Natural killer cell treated with Interleukin-12 subunit alpha and Interleukin-12 subunit beta and Interleukin-15 and Interleukin-18, amount 100 ng/mL, for 72 hours (primary cell): ENCODE measurements around the gene PTK6. TPM values are rescaled to one million over a fixed set of nuclear protein-coding genes. Genes with fewer than 3 reads are reported as not detected.
"Not testable (repeated sequence)": the region's sequence is repeated elsewhere in the genome, so short reads cannot be mapped to it uniquely, and the experiment has no call there.

Experiments
- ATAC-seq, 2 donors: fragments of 150-1000 bp; cut with Tn5 transposase in 1 of 2; sonication (Bioruptor Pico), chemical (Tn5 transposase) in 1 of 2; 2 replicates each; pipeline ENCODE4 v1.10.0; 2021
- DNase-seq: peaks from one replicate; pipeline ENCODE4 v3.0.0; 2022; ENCODE audit warnings: low spot score
- H3K27ac Mint-ChIP-seq, 2 donors: 1 replicate in 1 of 2; 2 replicates in 1 of 2; pipeline ENCODE4 v1.8.0; 2022; ENCODE audit warnings: mixed read lengths in 2 of 2, mild to moderate bottlenecking in 1 of 2, moderate library complexity in 1 of 2
- H3K27me3 Mint-ChIP-seq, 2 donors: 1 replicate in 1 of 2; 2 replicates in 1 of 2; pipeline ENCODE4 v1.8.0; 2022; ENCODE audit warnings: mixed read lengths in 2 of 2
- H3K36me3 Mint-ChIP-seq: one replicate; pipeline ENCODE4 v1.8.0; 2022; ENCODE audit warnings: mixed read lengths
- H3K4me1 Mint-ChIP-seq, 2 donors: 1 replicate in 1 of 2; 2 replicates in 1 of 2; pipeline ENCODE4 v1.8.0; 2022; ENCODE audit warnings: low read depth in 2 of 2, mixed read lengths in 2 of 2, mild to moderate bottlenecking in 1 of 2
- H3K4me3 Mint-ChIP-seq: one replicate; pipeline ENCODE4 v1.8.0; 2022; ENCODE audit warnings: mixed read lengths
- H3K9me3 Mint-ChIP-seq: 2 replicates; pipeline ENCODE4 v1.8.0; 2022; ENCODE audit warnings: mixed read lengths
- total RNA-seq, 2 donors: library from RNA; stranded (reverse); gene quantifications; one replicate each; pipeline ENCODE4 v1.2.3, GENCODE V29; 2022

The PTK6 gene
- total RNA-seq, 2 donors from 2014 or later: 0.19 TPM; not detected in 1

DNA sequence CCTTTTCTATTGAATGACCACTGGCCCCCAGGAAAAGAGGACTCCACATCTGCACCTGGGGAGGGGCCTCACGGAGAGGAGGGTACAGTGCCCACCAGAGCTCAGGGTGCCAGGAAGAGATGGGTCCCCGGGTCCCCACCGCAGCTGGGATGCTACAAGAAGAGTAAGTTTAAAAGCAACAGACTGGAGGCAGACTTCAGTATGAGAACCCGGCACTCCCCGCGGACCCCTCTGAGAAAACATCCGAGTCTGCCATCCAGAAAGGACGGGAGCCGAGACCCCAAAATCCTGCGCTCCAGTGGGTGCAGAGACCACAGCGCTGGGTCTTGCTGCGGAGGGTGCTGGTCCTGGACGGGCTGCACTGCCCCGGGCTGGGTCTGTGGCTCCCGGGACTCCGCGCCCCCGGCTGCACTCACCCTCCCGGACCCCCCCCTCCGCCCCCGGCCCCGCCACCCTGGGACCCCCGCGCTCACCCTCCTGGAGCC lies 36.5 kb upstream of the PTK6 start:
- peak; percentile 54 to 68 for ATAC-seq

DNA sequence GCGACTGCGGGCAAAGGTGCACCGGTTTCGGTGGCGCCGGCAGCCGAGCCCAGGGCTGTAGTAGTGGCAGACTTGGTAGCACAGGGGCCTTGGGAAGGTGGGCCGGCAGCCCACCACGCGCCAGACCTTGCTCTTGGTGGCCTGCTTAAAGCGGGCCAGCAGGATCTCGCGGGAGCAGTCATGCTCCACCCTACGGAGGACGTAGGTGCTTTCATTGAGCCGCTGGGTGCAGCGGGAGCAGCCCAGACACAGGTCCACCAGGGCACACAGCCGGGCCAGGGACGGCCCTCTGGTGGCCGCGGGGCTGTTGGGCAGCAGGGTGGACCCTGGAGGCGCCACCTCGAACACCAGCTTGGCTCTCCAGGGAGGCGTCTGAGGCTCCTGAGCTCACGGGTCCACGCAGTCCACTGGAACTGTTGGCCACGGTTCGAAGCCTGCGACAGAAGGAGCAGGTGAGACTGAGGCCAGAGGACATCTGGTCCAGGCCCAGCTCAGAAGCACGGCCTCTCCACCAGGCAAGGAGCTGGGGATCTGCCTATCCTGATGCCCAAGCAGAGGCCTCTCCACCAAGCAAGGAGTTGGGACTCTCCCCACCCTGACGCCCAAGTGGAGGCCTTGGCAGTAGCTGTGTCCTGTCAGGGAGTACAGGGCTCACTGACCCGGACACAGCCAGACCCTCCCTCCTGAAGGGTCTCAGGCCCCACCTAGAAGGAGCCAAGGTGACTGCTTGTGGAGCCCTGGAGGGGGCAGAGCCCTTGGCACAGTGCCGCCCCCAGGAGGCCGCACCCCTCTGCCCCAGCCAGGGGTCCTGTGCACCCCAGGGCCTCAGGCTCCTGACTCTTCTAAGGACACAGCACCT lies 35.8 kb upstream of the PTK6 start:
- H3K27ac Mint-ChIP-seq: peak overlapping the region in 1 of 2 donors; percentile 62
- ATAC-seq (no peak), DNase-seq (no peak)
- no peaks in the 10 kb centered on the region for H3K36me3 Mint-ChIP-seq
- H3K27me3 Mint-ChIP-seq: peaks cover 3 to 6% of the 10 kb centered on the region in 2 donors
- H3K9me3 Mint-ChIP-seq: no peaks in the 10 kb centered on the region
- H3K4me1 Mint-ChIP-seq: peaks cover 7 to 12% of the 10 kb centered on the region in 2 donors
- peak overlapping the region; percentile 81 for H3K4me3 Mint-ChIP-seq

More for the DNA sequence above, 36.5 kb upstream of the PTK6 start:
- Mint-ChIP-seq H3K27ac (peak overlapping the region in 1 of 2 donors; percentile 62), H3K4me1 (peaks cover 4 to 10% of the 10 kb centered on the region in 2 donors), H3K27me3 (peaks cover 3 to 6% of the 10 kb centered on the region in 2 donors), H3K9me3 (no peaks in the 10 kb centered on the region), H3K4me3 (peak overlapping the region; percentile 81), H3K36me3 (no peaks in the 10 kb centered on the region)
- DNase-seq: no peak

DNA sequence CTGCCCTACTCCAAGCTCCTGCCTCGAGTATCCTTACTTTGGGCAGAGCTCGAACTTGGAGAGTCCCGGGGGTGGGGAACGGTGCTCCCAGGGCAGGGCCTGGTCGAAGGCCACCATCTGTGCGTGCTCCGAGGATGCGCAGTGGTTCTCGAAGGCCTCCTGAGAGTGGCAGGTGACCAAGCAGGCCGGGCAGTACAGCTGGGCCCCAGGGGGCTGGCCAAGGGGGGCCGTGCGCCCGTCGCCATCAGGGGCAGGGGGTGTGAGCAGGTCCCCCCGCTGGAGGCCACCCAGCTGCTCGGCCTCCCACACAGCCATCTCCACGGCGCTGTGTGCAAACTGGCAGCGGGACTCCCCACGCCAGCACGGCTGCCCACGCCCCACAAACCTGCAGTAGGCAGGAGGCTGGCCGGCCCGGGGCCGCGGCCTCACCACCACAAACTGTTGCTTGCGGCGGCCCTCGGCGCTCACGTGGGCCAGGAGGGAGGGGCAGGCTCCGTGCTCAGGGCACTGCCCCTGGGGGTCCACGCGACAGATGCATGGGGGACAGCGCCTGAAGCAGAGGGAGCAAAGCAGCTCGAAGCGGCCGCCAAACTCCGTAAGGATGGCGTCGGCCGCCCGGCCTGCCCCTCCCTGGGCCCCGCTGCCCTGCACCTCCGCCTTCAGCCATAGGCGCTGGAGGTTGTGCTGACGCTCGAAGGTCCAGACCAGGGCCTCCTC lies 35.1 kb upstream of the PTK6 start:
- Mint-ChIP-seq H3K4me3 (no peak overlapping the region), H3K27me3 (peaks cover 3 to 6% of the 10 kb centered on the region in 2 donors), H3K27ac (no peak overlapping the region), H3K9me3 (no peaks in the 10 kb centered on the region), H3K36me3 (no peaks in the 10 kb centered on the region), H3K4me1 (peaks cover 15 to 20% of the 10 kb centered on the region in 2 donors)
- DNase-seq (peak; percentile 53), ATAC-seq (no peak)

DNA sequence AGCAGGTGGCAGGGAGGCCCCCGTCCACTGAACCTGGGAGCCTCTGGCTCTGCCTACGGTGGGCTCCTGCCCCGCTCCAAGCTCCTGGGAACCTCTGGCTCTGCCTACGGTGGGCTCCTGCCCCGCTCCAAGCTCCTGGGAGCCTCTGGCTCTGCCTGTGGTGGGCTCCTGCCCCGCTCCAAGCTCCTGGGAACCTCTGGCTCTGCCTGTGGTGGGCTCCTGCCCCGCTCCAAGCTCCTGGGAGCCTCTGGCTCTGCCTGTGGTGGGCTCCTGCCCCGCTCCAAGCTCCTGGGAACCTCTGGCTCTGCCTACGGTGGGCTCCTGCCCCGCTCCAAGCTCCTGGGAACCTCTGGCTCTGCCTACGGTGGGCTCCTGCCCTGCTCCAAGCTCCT lies 33.9 kb upstream of the PTK6 start:
- peaks cover 19 to 22% of the 10 kb centered on the region in 2 donors for H3K4me1 Mint-ChIP-seq
- H3K9me3 Mint-ChIP-seq, H3K36me3 Mint-ChIP-seq, H3K27ac Mint-ChIP-seq, H3K4me3 Mint-ChIP-seq, DNase-seq, ATAC-seq, H3K27me3 Mint-ChIP-seq: not testable (repeated sequence)

DNA sequence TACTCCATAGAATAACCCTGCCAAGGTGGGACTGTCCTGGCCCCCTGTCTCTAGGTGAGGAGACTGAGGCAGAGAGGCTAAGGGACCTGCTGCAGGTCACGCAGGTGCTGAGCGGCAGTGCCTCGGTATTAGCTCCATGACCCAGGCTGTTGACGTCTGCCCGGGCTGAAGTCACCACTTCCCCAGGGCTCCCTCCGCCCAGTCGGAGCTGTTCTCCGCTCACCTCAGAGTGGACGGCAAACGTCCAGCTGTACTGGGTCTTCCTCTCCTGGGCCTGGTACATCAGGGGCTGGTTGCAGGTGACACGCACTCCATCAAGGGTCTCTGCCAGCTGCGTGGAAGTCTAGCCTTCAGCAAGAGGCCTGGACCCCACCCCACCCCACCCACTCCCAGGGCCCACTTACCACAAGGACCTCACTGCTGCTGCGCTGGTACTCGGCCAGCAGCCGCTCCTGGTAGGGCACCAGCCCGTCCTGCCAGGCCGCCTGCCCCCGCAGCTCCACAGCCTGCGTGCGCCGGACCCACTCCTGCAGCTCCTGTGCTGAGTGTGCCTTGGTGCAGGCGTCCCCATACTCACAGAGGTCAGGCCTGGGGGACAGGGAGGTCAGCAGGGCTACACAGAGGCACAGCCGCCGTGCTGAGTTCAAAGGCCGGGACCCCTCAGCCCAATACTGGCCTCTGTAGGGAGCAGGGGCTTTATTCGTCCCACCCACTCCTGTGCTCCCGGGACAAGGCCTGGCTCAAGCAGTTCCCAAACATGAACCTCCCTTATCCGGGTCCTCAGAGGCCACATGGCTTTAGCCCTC lies 33.3 kb upstream of the PTK6 start:
- DNase-seq: no peak
- no peaks in the 10 kb centered on the region for H3K27me3 Mint-ChIP-seq
- peaks cover 19 to 22% of the 10 kb centered on the region in 2 donors for H3K4me1 Mint-ChIP-seq
- no peaks in the 10 kb centered on the region for H3K9me3 Mint-ChIP-seq
- H3K36me3 Mint-ChIP-seq: no peaks in the 10 kb centered on the region
- ATAC-seq: no peak
- H3K4me3 Mint-ChIP-seq: no peak overlapping the region
- H3K27ac Mint-ChIP-seq: no peak overlapping the region

DNA sequence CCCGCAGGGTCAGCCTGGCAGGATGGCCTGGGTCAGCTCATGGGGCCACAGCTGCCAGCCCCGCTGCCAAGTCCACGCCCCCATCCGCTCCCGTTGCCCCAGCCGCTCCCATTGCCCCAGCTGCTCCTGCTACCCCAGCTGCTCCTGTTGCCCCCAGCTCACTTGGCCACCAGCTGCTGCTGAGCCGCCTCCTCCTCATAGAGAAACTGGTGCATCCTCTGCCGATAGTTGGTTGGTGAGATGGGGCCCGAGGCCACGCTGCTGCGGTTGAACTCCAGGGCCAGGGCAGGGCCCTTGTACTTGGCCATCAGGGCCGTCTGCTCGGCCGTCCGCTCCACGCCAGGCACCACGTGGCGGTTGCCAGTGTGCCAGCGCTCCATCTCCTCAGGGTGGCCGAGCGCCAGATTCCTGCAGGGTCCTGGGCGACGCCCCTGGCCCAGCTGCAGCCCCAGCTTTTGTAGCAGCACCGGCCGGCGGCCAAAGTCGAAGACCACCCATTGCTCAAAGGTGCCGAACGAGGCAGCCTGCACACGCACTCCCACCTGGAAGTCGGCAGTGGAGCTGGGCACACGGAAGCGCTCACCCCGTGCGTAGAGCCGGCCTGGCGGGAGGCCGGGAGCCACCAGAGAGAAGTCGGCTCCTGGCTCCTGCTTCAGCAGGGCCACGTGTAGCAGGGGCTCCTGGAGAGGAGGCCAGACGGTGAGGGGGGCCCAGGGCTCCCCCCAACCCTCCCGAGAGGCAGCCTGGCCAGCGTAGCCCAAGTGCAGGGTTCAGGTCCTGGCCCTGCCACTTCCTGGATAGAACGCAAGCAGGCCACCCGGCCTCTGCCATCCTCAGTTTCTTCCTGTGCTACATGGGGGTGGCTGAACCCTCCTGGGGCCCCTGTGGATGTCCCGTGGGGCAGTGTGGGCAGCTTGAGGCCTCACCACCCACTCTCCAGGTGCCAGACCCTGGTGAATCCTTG lies 32.1 kb upstream of the PTK6 start:
- H3K36me3 Mint-ChIP-seq: no peaks in the 10 kb centered on the region
- DNase-seq: no peak
- H3K27ac Mint-ChIP-seq: no peak overlapping the region
- peak overlapping the region; percentile 32 for H3K4me3 Mint-ChIP-seq
- no peaks in the 10 kb centered on the region for H3K9me3 Mint-ChIP-seq
- no peak for ATAC-seq
- H3K27me3 Mint-ChIP-seq: no peaks in the 10 kb centered on the region
- H3K4me1 Mint-ChIP-seq: peaks cover 19 to 22% of the 10 kb centered on the region in 2 donors

DNA sequence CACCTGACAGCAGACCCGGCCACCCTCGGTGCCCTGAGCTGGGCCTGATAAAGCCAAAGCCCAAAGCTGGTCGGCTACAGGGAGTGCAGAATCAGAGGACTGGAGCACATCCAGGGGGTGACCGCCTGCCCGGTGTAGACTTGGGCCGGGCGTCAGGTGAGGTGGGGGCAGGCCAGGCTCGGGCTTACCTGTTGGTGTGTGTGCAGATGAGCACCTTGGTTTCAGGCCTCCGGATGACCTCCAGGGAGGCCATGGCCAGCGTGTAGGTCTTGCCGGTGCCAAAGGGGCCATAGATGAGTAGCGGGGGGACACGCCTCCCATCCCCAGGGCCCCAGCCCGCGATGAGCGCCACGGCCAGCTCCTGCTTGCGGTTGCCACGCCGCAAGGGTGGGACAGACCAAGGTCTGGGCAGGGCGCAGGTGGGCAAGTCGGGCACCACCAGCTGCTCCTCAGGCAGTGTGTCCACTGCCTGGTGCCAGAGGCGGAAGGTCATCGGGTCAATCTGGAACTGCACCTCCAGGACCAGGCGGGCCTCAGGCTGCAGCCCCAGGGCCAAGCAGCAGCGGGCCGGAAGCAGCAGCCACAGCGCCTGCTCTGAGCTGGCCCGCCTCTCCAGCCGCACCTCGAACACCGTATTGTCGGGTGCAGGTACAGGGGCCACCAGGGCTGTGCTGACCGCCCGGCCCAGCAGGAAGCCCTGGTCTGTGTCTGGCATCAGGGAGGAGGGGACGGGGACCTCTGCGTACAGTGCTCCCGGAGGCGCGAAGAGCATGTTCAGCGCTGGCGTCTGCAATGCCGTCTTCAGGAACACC lies 31.2 kb upstream of the PTK6 start:
- H3K4me3 Mint-ChIP-seq: peak overlapping the region; percentile 76
- peak in 1 of 2 donors; percentile 31 for ATAC-seq
- H3K4me1 Mint-ChIP-seq: peaks cover 19 to 20% of the 10 kb centered on the region in 2 donors
- no peak for DNase-seq
- no peaks in the 10 kb centered on the region for H3K36me3 Mint-ChIP-seq
- H3K9me3 Mint-ChIP-seq: no peaks in the 10 kb centered on the region
- peak overlapping the region; percentile 69 to 77 for H3K27ac Mint-ChIP-seq
- H3K27me3 Mint-ChIP-seq: no peaks in the 10 kb centered on the region

DNA sequence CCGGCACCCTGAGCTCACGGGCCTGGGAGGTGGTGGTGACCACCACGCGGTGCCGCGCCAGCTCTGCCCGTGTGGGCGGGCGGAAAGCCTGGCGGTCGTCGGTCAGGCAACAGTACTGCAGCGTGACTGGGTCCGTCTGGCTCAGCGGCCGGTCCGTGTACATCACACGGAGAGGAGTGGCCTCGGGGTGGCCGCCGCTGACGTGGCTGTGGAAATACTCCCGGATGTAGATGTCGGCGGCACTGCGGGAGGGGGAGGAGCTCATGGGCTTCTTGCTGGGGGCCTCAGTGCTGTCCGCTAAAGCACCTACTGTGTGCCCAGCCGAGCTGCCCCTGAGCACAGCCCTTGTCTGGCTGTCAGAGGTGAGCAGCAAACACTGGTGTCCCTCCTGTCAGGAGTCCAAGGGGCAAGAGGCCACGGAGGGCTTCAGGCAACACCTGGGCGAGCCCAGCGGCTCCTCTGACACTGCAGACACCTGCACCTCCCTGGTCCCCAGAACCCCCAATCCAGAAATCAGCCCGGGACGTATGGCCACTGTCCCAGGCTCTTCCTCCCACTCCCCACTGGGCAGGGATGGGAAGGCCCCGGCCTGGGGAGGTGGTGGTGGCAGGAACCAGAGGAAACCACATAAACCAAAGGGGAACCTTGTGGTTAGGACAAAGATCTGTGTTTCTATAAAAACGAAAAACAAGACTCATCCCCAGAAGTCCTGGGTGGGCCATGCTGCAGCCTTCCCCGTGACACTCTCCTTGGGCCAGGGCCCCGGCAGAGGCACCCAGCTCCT lies 30.4 kb upstream of the PTK6 start:
- H3K36me3 Mint-ChIP-seq: no peaks in the 10 kb centered on the region
- peak overlapping the region; percentile 76 for H3K4me3 Mint-ChIP-seq
- peak; percentile 88 to 91 for ATAC-seq
- H3K27ac Mint-ChIP-seq: peak overlapping the region; percentile 69 to 77
- peak; percentile 93 for DNase-seq
- peaks cover 19 to 20% of the 10 kb centered on the region in 2 donors for H3K4me1 Mint-ChIP-seq
- H3K27me3 Mint-ChIP-seq: no peaks in the 10 kb centered on the region
- H3K9me3 Mint-ChIP-seq: no peaks in the 10 kb centered on the region

DNA sequence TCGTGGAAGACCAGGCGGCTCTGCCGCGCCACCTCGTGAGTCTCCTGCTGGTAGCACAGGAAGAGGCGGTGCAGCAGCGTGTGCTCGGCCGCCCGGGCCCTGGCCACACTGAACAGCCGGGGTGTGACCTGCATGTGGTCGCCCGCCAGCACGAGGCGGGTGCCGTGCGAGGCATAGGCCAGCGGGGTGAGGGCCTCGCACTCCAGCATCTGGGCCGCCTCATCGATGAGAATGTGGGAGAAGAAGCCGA lies 29.9 kb upstream of the PTK6 start:
- DNase-seq (no peak), ATAC-seq (peak; percentile 53 to 73)
- H3K4me3 Mint-ChIP-seq: peak overlapping the region; percentile 76
- H3K9me3 Mint-ChIP-seq: no peaks in the 10 kb centered on the region
- peaks cover 19 to 20% of the 10 kb centered on the region in 2 donors for H3K4me1 Mint-ChIP-seq
- H3K27ac Mint-ChIP-seq: peak overlapping the region; percentile 69 to 77
- H3K27me3 Mint-ChIP-seq: no peaks in the 10 kb centered on the region
- no peaks in the 10 kb centered on the region for H3K36me3 Mint-ChIP-seq

DNA sequence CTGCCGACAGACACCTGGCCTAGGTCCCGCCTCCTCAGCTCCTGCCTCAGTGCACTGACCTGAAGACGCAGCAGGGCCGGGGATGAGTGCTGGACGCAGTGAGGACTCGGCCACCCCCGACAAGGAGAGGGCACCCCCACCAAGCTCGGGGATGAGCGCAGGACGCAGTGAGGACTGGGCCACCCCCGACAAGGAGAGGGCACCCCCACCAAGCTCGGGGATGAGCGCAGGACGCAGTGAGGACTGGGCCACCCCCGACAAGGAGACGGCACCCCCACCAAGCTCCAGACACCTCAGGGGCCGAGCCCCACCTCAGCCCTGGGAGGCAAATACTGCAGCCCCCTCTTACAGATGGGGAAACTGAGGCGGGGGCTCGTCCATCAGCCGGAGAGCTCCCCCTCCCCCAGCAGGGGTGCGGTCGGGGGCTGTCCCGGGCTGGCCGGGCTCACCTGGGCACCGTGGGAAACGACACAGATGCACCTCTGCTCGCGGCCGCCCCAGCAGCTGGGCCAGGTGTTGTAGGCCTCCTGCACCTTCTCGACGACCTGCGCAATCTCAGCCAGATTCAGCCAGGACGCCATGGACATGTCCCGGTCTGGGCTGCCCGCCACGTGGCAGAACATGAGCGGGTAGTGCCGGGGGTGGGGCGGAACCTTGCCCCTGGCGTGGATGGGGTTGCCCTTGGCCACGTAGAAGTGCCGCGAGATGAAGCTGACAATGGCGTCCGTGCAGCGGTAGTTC lies 29.4 kb upstream of the PTK6 start:
- ATAC-seq: no peak
- Mint-ChIP-seq H3K4me1 (peaks cover 19 to 20% of the 10 kb centered on the region in 2 donors), H3K4me3 (peak overlapping the region; percentile 76), H3K27me3 (no peaks in the 10 kb centered on the region), H3K27ac (no peak overlapping the region), H3K9me3 (no peaks in the 10 kb centered on the region), H3K36me3 (no peaks in the 10 kb centered on the region)
- peak; percentile 61 for DNase-seq

DNA sequence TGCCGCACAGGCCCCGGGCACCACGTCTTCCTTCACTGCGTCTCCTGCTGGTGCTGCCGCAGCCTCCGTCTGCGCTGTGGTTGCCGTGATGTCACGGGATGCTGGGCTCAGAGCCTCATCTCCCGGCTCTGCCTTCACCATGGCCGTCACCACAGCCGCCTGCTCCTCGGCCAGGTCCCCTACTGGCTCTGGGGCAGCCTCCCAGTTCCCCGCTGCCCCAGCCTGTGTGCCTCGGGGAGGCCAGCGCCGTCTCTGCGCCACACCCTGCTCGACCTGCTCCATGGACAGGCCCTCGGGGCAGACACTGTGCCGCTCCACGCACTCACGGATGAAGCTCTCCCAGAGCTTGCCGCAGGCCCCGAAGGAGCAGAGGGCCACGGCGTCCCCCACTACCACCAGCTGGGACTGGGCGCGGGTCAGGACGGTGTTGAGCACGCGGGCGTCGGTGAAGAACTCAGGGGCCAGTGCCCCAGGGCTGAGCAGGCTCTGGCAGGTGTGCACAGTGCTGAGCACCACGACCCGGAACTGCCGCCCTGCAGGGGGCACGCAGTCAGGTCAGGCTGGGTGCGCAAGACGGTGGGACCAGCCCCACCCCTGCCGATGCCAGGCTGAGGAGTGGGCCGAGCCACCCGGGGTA lies 28.6 kb upstream of the PTK6 start:
- H3K4me3 Mint-ChIP-seq: no peak overlapping the region

More for the DNA sequence above, 28.6 kb upstream of the PTK6 start:
- Mint-ChIP-seq H3K27ac (no peak overlapping the region), H3K27me3 (no peaks in the 10 kb centered on the region), H3K36me3 (no peaks in the 10 kb centered on the region), H3K9me3 (no peaks in the 10 kb centered on the region), H3K4me1 (peaks cover 19 to 20% of the 10 kb centered on the region in 2 donors)
- ATAC-seq: no peak
- DNase-seq: no peak
